DMS79 (cell line): Measurements from ENCODE around the gene NEO1.

Experiments
- DNase-seq: peaks from one replicate; lab custom pipeline; 2025; lab: John Stamatoyannopoulos, UW

The NEO1 gene

GRCh38 chr15:73354241-73354640, 302.0 kb downstream of the NEO1 start:
- no peak for DNase-seq
